H1 (cell line): ENCODE results near the gene RAD18. TPM values are rescaled to one million over a fixed set of nuclear protein-coding genes. Genes with fewer than 3 reads are reported as not detected.

Source experiments
- CTCF ChIA-PET: fragments of 300-600 bp; sonication (Branson Sonifier 250); formaldehyde crosslinking; loops from one replicate; lab custom pipeline; 2021; ENCODE audit not compliant: partially characterized antibody; lab: Charles Lee
- POLR2A ChIA-PET: fragments of 300-600 bp; sonication (Branson Sonifier 250); formaldehyde crosslinking; loops from one replicate; lab custom pipeline; 2021; ENCODE audit warnings: inconsistent platforms; ENCODE audit not compliant: partially characterized antibody; lab: Charles Lee
- DNase-seq, 2 experiments: peaks; one replicate each; pipeline versions ENCODE4 v3.0.0 to v3.0.0-alpha.2; 2010 to 2022; ENCODE audit warnings: low spot score in 2 of 2, low read depth in 1 of 2, mixed read lengths in 1 of 2
- FAIRE-seq: peaks from 2 replicates; lab custom pipeline; 2011; peaks lifted over from hg19 to GRCh38; lab: Jason Lieb, UNC
- H2AFZ ChIP-seq: 2 replicates; pipeline ENCODE4 v1.8.1; 2012; ENCODE audit warnings: low read length, inconsistent platforms
- H2AK5ac ChIP-seq: 2 replicates; pipeline ENCODE4 v1.6.1; 2013; ENCODE audit warnings: low read depth, low read length
- H2BK120ac ChIP-seq: replicated peaks from 2 replicates; pipeline ENCODE3; 2013; ENCODE audit warnings: low read depth, low read length, inconsistent platforms
- H2BK12ac ChIP-seq: 2 replicates; pipeline ENCODE4 v1.6.1; 2013; ENCODE audit warnings: low read depth, low read length
- H2BK15ac ChIP-seq: 2 replicates; pipeline ENCODE4 v1.6.1; 2013; ENCODE audit warnings: low read length
- H2BK20ac ChIP-seq: 2 replicates; pipeline ENCODE4 v1.6.1; 2013; ENCODE audit warnings: low read length
- H2BK5ac ChIP-seq: 2 replicates; pipeline ENCODE4 v1.6.1; 2013; ENCODE audit warnings: low read depth, low read length
- H3K14ac ChIP-seq: 2 replicates; pipeline ENCODE4 v1.6.1; 2013; ENCODE audit warnings: inconsistent platforms; ENCODE audit not compliant: insufficient read length
- H3K18ac ChIP-seq: 2 replicates; pipeline ENCODE4 v1.6.1; 2013; ENCODE audit warnings: low read length; ENCODE audit errors: extremely low read depth
- H3K23ac ChIP-seq: 2 replicates; pipeline ENCODE4 v1.6.1; 2013; ENCODE audit warnings: inconsistent platforms; ENCODE audit not compliant: insufficient read length
- H3K23me2 ChIP-seq: 2 replicates; pipeline ENCODE4 v1.6.1; 2013; ENCODE audit warnings: low read depth, low read length
- H3K27ac ChIP-seq: 2 replicates; pipeline ENCODE4 v1.6.1; 2011; ENCODE audit warnings: low read depth, low read length, inconsistent platforms
- H3K27me3 ChIP-seq, 4 experiments: replicated peaks in 1 of 4; 1 replicate in 1 of 4; 2 replicates in 3 of 4; pipeline versions ENCODE4 v1.6.1 to v1.8.1; 2011 to 2013; ENCODE audit warnings: low read length in 3 of 4, mild to moderate bottlenecking in 3 of 4, inconsistent platforms in 2 of 4, mixed read lengths in 2 of 4, moderate library complexity in 1 of 4; ENCODE audit not compliant: control insufficient read depth in 3 of 4, insufficient read depth in 3 of 4; ENCODE audit errors: extremely low read depth in 1 of 4
- H3K36me3 ChIP-seq, 4 experiments: 2 replicates each; pipeline versions ENCODE4 v1.6.1 to v1.8.1; 2011 to 2013; ENCODE audit warnings: mild to moderate bottlenecking in 4 of 4, low read length in 3 of 4, moderate library complexity in 2 of 4, control low read depth in 1 of 4, inconsistent platforms in 1 of 4; ENCODE audit not compliant: insufficient read depth in 4 of 4, control insufficient read depth in 2 of 4
- H3K4ac ChIP-seq: replicated peaks from 2 replicates; pipeline ENCODE3; 2013; ENCODE audit warnings: low read length, low read depth, mixed read lengths, inconsistent platforms; ENCODE audit not compliant: insufficient read length
- H3K4me1 ChIP-seq, 4 experiments: replicated peaks in 1 of 4; 1 replicate in 1 of 4; 2 replicates in 3 of 4; pipeline versions ENCODE4 v1.6.1 to v1.8.1; 2011 to 2013; ENCODE audit warnings: low read length in 3 of 4, inconsistent platforms in 2 of 4, mixed read lengths in 1 of 4; ENCODE audit not compliant: insufficient read depth in 4 of 4, control insufficient read depth in 3 of 4
- H3K4me2 ChIP-seq, 2 experiments: 2 replicates each; pipeline versions ENCODE4 v1.6.1 to v1.8.1; 2011 to 2013; ENCODE audit warnings: low read depth in 2 of 2, low read length in 2 of 2, control low read depth in 1 of 2, inconsistent platforms in 1 of 2, mild to moderate bottlenecking in 1 of 2; ENCODE audit not compliant: insufficient read depth in 1 of 2
- H3K4me3 ChIP-seq, 4 experiments: fragments of 200-600, 300-600 bp in 1 of 4; sonication (generic), shearing (Covaris generic), sonication (Bioruptor Twin) in 1 of 4; 2 replicates each; pipeline versions ENCODE4 v1.5.1 to v1.8.1; 2011 to 2016; ENCODE audit warnings: low read length in 4 of 4, low read depth in 3 of 4, control low read depth in 2 of 4, inconsistent platforms in 2 of 4, mild to moderate bottlenecking in 2 of 4, mixed read lengths in 1 of 4, moderate library complexity in 1 of 4; ENCODE audit not compliant: insufficient read depth in 2 of 4; ENCODE audit errors: extremely low read depth in 1 of 4
- H3K56ac ChIP-seq: replicated peaks from 2 replicates; pipeline ENCODE3; 2013; ENCODE audit warnings: low read depth, mild to moderate bottlenecking, mixed read lengths, low read length, inconsistent platforms; ENCODE audit not compliant: insufficient read length
- H3K79me1 ChIP-seq: 2 replicates; pipeline ENCODE4 v1.6.1; 2013; ENCODE audit warnings: low read depth, low read length, control low read depth
- H3K79me2 ChIP-seq, 2 experiments: 2 replicates each; pipeline versions ENCODE4 v1.6.1 to v1.8.1; 2012 to 2013; ENCODE audit warnings: low read length in 2 of 2, mild to moderate bottlenecking in 2 of 2, inconsistent platforms in 1 of 2; ENCODE audit not compliant: insufficient read depth in 2 of 2, control insufficient read depth in 1 of 2
- H3K9ac ChIP-seq, 4 experiments: replicated peaks in 1 of 4; 1 replicate in 1 of 4; 2 replicates in 3 of 4; pipeline versions ENCODE4 v1.6.1 to v1.8.1; 2011 to 2013; ENCODE audit warnings: low read depth in 3 of 4, low read length in 3 of 4, control low read depth in 2 of 4, mild to moderate bottlenecking in 2 of 4, moderate library complexity in 2 of 4, inconsistent platforms in 1 of 4; ENCODE audit errors: extremely low read depth in 1 of 4
- H3K9me3 ChIP-seq, 2 experiments: 2 replicates each; pipeline versions ENCODE4 v1.6.1 to v1.8.1; 2012 to 2013; ENCODE audit warnings: mild to moderate bottlenecking in 2 of 2, moderate library complexity in 2 of 2, control low read depth in 1 of 2, inconsistent platforms in 1 of 2, low read depth in 1 of 2, low read length in 1 of 2, mixed read lengths in 1 of 2; ENCODE audit not compliant: insufficient read depth in 2 of 2
- H4K20me1 ChIP-seq, 2 experiments: replicated peaks in 1 of 2; 2 replicates each; pipeline versions ENCODE3 to v1.8.1; 2011 to 2013; ENCODE audit warnings: inconsistent platforms in 2 of 2, low read length in 2 of 2, mild to moderate bottlenecking in 1 of 2; ENCODE audit not compliant: insufficient read depth in 2 of 2, control insufficient read depth in 1 of 2
- H4K5ac ChIP-seq: 2 replicates; pipeline ENCODE4 v1.6.1; 2013; ENCODE audit warnings: low read length, low read depth, mixed read lengths, inconsistent platforms; ENCODE audit not compliant: insufficient read length
- H4K8ac ChIP-seq: 2 replicates; pipeline ENCODE4 v1.8.0; 2013; ENCODE audit warnings: mild to moderate bottlenecking, moderate library complexity, low read length, inconsistent platforms; ENCODE audit not compliant: insufficient read depth; ENCODE audit errors: extremely low read depth
- H4K91ac ChIP-seq: replicated peaks from 2 replicates; pipeline ENCODE3; 2013; ENCODE audit warnings: low read length, mixed read lengths, inconsistent platforms; ENCODE audit not compliant: insufficient read length
- ATF2 ChIP-seq: IDR thresholded peaks from 2 replicates; pipeline ENCODE4 v1.6.1; 2012; ENCODE audit warnings: low read length, inconsistent platforms
- CTCF ChIP-seq, 3 experiments: IDR thresholded peaks; 1 replicate in 2 of 3; 2 replicates in 1 of 3; pipeline versions ENCODE4 v1.5.1 to v1.6.1; 2011; ENCODE audit warnings: low read length in 3 of 3, mild to moderate bottlenecking in 3 of 3, inconsistent platforms in 2 of 3, low read depth in 1 of 3, moderate library complexity in 1 of 3; ENCODE audit not compliant: insufficient read depth in 1 of 3; ENCODE audit errors: control extremely low read depth in 1 of 3
- FOSL1 ChIP-seq: IDR thresholded peaks from 2 replicates; pipeline ENCODE4 v1.6.1; 2011; ENCODE audit warnings: mild to moderate bottlenecking, low read depth, low read length, moderate library complexity; ENCODE audit not compliant: insufficient read depth
- KDM1A ChIP-seq: fragments of 200-600, 300-600 bp; sonication (generic); IDR thresholded peaks from 2 replicates; pipeline ENCODE4 v1.7.1; 2016; ENCODE audit warnings: mild to moderate bottlenecking, low read length, borderline replicate concordance
- KDM4A ChIP-seq: IDR thresholded peaks from one replicate; pipeline ENCODE4 v1.7.1; 2012; ENCODE audit warnings: low read depth, mild to moderate bottlenecking, moderate library complexity, low read length, inconsistent platforms; ENCODE audit not compliant: severe bottlenecking
- NRF1 ChIP-seq: IDR thresholded peaks from 2 replicates; pipeline ENCODE4 v1.6.1; 2011; ENCODE audit warnings: mild to moderate bottlenecking, low read depth, low read length, improper control_type of control experiment
- POU5F1 ChIP-seq: IDR thresholded peaks from 2 replicates; pipeline ENCODE4 v1.6.1; 2011; ENCODE audit warnings: low read depth, mild to moderate bottlenecking, low read length, moderate library complexity
- RXRA ChIP-seq: IDR thresholded peaks from 2 replicates; pipeline ENCODE4 v1.6.1; 2011; ENCODE audit warnings: low read depth, mild to moderate bottlenecking, low read length, moderate library complexity; ENCODE audit not compliant: insufficient read depth
- TAF7 ChIP-seq: optimal IDR thresholded peaks from 2 replicates; pipeline ENCODE3; 2011; ENCODE audit warnings: low read depth, mild to moderate bottlenecking, inconsistent platforms, low read length, moderate library complexity, borderline replicate concordance
- WGBS, 2 experiments: shearing (Covaris generic) in 1 of 2; methylation state at CpG; one replicate each; pipeline versions ENCODE4 v1.1.6 to v1.1.7; 2013 to 2015; ENCODE audit warnings: low lambda C conversion rate in 2 of 2, mixed read lengths in 2 of 2, inconsistent platforms in 1 of 2, low coverage in 1 of 2, missing lambda C conversion rate in 1 of 2; ENCODE audit not compliant: insufficient replicate concordance in 2 of 2, insufficient coverage in 1 of 2, insufficient read length in 1 of 2; ENCODE audit errors: extremely low coverage in 1 of 2, missing lambda C conversion rate in 1 of 2; 5-methylcytosine and 5-hydroxymethylcytosine counted together
- polyA plus RNA-seq, 7 experiments: library from polyadenylated mRNA; depleted of rRNA in 3 of 7; stranded (reverse) in 5 of 7; unstranded in 2 of 7; fragments of >200 nt in 5 of 7; fragments of 200-250 nt in 2 of 7; gene quantifications; 1 replicate in 5 of 7; 2 replicates in 1 of 7; 4 replicates in 1 of 7; pipeline versions ENCODE4 v1.2.1 to v1.2.3, GENCODE V29; 2011 to 2013; ENCODE audit warnings: missing spikeins in 2 of 7, mixed read lengths in 2 of 7
- total RNA-seq: library from RNA; stranded (reverse); fragmentation: NEBNext Ultra II Directional; extraction: Animal tissue kit (Norgen Biotek cat#: 25700); gene quantifications from 2 replicates; pipeline ENCODE4 v1.2.1, GENCODE V29; 2021

Gene RAD18
- total and polyA plus RNA-seq, 2 of the 8 experiments (the other 6 are each of a cell fraction or from before 2014, with no cell fraction given): 13.0 to 23.2 TPM

GRCh38 chr3:8992854-8993253 lies 29.6 kb upstream of the RAD18 start:
- Histone ChIP-seq H4K20me1 (no peaks in the 10 kb centered on the region), H2AFZ (no peak overlapping the region), H4K5ac (no peak overlapping the region), H2BK120ac (no peak overlapping the region), H3K79me1 (no peaks in the 10 kb centered on the region; the same call in 1 of the 2 replicates), H3K14ac (no peak overlapping the region), H4K91ac (no peak overlapping the region), H3K27ac (no peak overlapping the region), H2BK20ac (no peak overlapping the region), H3K23me2 (no peaks in the 10 kb centered on the region), H3K4me3 (no peak overlapping the region), H2AK5ac (no peak overlapping the region), H3K56ac (no peak overlapping the region), H2BK15ac (no peak overlapping the region), H3K9me3 (no peaks in the 10 kb centered on the region; a peak in 1 of 4 replicates), H3K18ac (no peak overlapping the region), H2BK12ac (no peak overlapping the region), H3K4me1 (peaks cover 0 to 8% (median 5%) of the 10 kb centered on the region in 4 experiments; a peak in 5 of 7 replicates), H3K4ac (no peak overlapping the region), H2BK5ac (no peak overlapping the region), H4K8ac (no peak overlapping the region), H3K23ac (no peak overlapping the region), H3K79me2 (no peaks in the 10 kb centered on the region), H3K9ac (no peak overlapping the region), H3K27me3 (no peaks in the 10 kb centered on the region), H3K4me2 (no peak overlapping the region), H3K36me3 (no peaks in the 10 kb centered on the region)
- WGBS, 2 experiments: 77% methylated on average over 11 of the region's 11 CpGs; no CpG with 5 or more reads in 1 of the 2 experiments
- DNase-seq (no peak), FAIRE-seq (no peak)
- no peak for TF ChIP-seq KDM1A
- TF ChIP-seq TAF7: no peak
- TF ChIP-seq KDM4A: no peak
- TF ChIP-seq CTCF (IDR thresholded peaks at IDR 0.05; ENCODE audit: control extremely low read depth in 1 of 3, insufficient read depth in 1 of 3, low read depth in 1 of 3, low read length in 3 of 3): 0 out of 4 replicates have a peak, but pooled peaks of 1 of the 3 experiments have one; percentile 1
- TF ChIP-seq FOSL1: no peak
- TF ChIP-seq RXRA: no peak
- no peak for TF ChIP-seq POU5F1
- no peak for TF ChIP-seq NRF1
- no peak for TF ChIP-seq ATF2
- POLR2A ChIA-PET: no interaction called here
- CTCF ChIA-PET: interaction anchor here (0.6 to 13.2 kb wide), 14 partner anchors 9 to 832 kb away, joined by 3 to 200 read pairs (median 4); partner anchors contain the start of gene SRGAP3
